Measurements from ENCODE around the gene NCOA6.

Gene NCOA6

DNA sequence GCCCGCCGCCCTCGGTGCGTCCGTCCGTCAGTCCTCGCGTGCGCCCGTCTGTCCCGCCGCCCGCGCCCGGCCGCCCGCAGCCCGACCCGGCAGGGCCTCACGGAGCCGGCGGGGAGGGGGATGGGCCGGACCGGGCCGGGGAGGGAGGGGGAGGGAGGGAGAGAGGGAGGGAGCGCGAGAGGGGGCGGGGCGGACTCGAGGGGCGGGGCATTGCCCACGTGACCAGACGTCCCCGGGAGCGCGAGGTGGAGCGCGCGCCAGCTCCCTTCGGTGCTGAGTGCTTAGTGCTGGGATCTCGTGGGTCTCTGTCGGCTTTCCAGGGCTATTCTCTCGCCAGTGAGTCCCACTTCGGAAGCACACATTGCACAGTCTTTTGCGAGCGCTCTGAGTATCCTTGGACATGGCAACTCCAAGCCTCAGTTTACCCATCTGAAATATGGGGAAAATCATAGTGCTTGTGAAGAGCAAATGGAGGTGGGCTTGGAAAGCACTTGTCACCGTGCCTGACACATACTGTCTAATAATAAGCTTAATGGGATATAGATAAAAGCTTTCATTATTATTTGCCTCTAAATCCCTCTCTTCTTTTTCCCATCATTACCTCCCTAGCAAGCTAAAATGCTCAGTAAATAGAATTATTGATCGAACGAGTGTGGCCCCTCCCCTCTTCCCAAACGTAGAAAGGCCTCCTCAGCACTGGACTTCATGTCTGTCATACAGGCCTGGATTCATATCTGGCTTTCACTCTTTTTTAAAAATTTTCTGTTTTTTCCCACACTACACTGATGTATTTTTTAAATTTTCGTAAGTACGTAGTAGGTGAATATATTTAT is at the start of gene NCOA6:
Gene NCOA6 (minus strand): TSS at position 122 of the 833 bp plus-strand sequence. CDS start 43,296 bp downstream, outside the sequence.
- DNase-seq: peak; percentile 37

DNA sequence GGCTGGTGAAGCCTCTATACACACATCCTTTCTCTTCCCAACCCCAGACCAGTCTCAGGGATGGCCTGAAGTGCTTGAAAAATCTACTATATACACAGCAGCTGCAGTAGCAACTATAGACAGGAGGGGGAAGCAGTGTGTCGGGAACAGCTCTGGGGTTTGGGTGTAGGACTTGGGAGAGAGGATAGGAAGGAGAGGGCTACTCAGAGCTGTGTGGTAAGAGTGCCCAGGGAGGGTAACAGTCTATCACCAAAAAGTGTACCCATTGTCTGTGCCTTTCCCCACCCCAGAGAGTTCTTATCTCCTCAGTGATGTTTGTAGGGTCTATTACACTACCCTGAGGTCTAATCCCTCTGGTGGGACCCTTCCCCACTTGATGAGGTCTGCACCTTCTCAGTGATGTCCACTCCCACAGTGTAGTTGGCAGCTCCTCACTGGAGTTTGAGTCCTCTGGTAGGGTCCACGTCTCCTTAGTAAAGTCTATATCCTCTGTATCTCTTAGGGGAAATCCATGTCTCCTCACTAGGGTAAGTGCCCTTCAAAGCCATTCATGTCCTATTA is 48.7 kb upstream of the NCOA6 start:
- peak; percentile 58 for DNase-seq

DNA sequence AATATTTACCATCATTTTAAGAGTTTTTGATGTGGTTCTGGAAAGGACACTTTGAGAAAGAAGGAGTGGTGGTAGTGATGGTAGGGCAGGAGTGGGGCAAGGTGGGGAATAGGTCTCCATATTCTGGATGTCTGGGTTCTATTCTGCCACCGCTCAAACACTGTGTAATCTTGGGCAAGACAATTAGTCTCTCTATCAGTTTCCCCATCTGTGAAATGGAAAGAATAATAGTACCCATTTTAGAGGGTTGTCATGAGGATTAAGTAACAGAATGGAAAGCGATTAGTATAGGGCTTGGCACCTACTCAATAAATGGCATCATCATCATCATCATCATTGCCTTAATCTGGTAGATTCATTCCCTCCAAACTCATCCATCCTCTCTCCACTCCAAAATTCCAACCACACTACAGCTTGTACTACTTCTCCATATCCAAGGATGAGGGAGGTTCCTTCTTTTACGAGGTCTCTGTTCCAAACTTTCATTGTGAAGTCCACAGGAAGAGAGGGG is 48.2 kb upstream of the NCOA6 start:
- no peak for DNase-seq

DNA sequence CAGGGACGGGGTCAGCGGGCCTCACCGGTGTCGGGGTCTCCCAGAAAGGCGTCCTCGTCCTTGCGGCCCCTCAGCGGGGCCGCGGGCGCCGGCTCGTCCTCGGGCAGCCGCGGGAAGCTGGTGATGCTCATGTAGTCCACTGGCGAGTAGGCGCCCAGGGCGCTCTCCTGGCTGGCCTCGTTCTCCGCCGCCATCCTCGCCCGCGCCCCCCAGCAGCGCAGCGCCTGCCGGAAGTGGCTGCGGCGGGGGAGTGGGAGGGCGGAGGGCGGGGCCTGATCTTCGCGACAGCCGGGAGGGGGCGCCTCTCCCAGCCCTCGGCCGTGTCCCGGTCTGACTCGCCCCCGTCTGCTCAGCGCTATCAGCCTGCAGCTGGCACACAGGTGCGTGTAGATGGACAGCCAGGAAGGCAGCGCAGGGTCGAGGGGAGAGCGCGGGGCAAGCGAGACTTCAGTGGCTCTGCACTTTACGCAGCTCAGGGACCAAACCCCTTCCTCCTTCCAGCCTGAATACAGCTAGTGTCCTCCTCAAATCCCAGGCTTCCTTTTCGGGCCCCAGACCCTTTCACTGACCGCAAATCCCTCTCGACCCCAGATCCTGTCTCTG is 47.3 kb upstream of the NCOA6 start, which contains the start of gene GGT7:
Gene GGT7 (minus strand): TSS at position 235 of the 603 bp plus-strand sequence. CDS start 41 bp downstream, at position 194.
- no peak for DNase-seq

- DNase-seq: no peak
Measured at GRCh38 chr20:34871966-34872621, 46.6 kb upstream of the NCOA6 start.

GRCh38 chr20:34871320-34871926 is 46.0 kb upstream of the NCOA6 start:
- no peak for DNase-seq

DNA sequence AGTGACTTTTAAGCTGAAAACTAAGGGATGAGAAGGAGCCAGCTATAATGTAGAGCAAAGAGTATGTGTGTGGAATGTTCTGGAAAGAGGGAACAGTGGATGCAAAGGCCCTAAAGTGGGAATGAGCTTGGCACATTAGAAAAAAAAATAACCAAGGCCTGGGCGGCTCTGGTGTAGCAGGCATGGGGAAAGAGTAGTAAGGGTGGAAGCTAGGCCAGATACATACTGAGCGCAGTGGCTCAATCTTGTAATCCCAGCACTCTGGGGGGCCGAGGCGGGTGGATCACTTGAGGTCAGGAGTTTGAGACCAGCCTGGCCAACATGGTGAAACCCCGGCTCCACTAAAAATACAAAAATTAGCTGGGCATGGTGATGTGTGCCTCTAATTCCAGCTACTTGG is 38.8 kb upstream of the NCOA6 start:
- DNase-seq: no peak

- no peak for DNase-seq
Measured at GRCh38 chr20:34863421-34863965, 38.0 kb upstream of the NCOA6 start.

DNA sequence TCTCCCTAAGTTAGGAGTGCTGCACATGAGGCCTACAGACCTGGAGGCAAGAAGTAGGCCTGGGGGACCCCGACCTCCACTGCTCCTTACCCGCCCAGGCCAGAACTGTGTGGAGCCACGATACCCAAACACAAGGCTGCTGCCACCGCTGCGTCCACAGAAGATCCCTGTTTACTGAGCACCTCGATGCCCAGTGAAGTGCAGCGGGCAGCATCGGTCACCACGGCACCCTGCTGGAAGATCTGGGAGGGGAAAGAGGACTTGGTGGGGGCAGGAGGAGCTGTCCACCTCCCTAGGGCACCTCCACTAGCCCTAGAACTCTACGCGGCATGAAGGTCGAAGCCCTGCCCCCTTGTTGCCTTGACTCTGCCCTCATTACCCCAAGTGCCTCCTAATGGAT is 37.3 kb upstream of the NCOA6 start:
- DNase-seq: no peak

DNA sequence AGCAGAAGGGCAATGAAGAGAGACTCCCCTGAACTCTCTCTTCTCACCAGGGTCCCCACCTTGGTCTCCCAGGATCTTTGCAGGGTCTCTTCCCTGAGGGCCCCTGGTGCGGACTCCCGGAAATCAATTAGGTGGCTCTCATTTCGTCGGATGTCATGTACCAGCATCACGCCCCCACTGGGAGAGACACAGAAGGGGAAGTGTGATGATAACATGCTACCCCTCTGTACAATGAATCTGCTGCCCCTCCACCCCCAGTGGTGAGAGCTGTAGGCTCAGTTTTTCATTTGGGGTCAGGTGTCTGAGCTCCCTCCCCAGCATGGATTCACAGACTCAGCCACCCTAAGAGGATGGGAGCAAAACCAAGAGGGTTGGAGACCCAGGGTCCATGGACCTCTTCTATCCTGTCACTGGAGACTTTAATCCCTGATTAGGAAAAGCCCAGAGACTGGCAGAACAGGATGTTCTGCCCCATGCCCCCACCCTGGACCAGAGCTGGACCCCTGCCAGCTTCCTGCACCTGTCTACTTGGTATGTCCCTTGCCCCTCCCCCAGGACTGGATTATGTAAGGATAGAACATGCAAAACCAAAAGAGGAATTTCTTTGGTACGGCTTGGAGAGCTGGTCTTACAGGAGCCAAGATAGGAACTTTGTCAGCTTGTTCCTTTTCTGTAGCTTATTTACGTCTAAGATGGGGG is 36.1 kb upstream of the NCOA6 start:
- no peak for DNase-seq

DNA sequence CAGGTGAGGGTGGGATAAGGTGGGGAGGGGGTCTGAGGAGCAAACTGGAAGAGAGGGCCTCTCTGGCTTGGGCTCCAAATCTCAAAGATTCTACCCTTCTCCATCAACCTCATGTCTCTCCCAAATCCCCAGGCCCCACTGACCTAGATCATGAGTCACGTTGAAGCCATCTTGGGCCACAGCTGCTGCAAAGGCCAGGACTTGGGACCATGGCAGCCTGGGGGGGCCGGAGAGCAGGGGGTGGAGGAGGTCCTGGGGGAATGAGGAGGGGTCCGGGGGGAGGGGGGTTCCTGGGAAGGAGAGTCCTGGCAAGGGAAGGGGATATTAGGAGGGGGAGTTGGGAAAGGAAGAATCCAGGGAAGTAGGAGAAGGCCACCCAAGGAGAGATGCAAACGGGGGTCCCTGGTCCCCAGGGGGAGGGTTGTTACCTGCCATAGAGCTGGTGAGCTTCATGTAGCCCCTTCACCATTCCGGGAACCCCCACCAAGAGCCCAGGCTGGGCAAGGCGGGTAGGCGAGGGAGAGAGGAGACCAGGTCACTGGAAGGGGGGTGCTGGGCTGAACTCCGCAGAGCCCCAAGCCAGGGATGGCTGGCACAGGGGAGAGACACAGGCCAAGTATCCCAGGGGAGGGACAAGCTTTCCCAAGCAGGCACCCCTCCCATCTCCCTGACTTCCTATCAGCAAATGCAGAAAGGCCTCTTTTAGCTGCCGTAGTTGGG is 34.5 kb upstream of the NCOA6 start:
- no peak for DNase-seq

DNA sequence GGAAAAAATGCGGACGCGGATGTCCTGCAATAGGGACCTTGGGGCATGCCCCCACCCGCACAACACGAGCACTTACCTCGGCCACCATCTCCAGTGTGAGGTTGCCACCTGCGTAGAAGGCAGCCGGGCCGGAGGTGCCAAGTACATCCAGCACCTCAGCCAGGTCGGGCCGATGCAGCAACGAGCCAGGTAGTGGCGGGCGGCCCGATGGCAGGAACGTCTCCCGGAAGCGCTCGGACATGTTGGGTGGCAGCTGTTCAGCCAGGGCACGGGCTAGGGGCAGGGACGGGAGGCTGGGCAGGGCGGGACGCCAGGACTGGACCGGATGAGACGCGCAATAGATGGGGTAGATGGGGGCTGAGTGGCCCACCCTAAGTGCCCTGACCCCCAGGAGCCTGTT is 33.9 kb upstream of the NCOA6 start:
- DNase-seq: no peak

GRCh38 chr20:34852298-34852697 is 26.8 kb upstream of the NCOA6 start:
- no peak for DNase-seq

GRCh38 chr20:34850969-34851368 is 25.5 kb upstream of the NCOA6 start:
- DNase-seq: no peak

DNA sequence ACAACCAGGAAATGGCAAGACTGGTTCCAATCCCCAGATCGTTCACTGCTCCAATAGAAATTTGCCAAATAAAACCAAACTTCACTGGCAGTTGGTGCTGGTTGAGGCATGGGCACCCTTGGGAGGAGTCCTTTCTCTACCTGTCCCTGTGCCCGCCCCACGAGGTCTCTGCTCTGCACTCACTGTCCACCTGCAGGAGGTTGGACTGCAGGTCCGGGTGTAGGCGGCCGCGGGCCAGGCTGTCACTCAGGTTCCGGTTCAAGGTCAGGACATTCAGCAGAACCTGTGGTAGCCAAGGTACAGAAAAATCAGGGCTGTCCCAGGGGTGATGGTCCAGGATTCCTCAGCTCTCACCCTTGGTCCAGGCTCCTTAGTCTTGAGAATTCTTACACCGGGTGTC is 24.3 kb upstream of the NCOA6 start:
- DNase-seq: no peak

DNA sequence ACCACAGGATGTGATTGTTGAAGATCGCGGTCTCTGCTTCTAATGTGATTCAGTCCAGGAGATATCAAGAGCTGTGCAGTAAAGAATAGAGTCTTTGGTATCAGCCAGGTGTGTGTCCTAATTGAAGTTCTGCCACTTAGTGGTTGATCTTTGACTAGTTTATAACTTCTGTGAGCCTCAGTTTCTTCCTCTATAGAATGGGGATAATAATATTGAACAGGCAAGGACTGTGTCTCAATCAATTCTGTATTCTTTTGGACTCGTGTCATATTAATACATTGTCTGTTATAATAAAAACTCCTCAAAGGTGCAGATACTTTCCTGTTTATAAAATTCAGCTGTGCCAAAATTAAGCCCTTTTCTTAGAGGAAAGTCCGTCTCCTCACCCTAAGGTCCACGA is 23.1 kb upstream of the NCOA6 start:
- no peak for DNase-seq

- DNase-seq: no peak
Measured at GRCh38 chr20:34843421-34843820, 18.0 kb upstream of the NCOA6 start.

GRCh38 chr20:34842143-34842542 is 16.7 kb upstream of the NCOA6 start:
- no peak for DNase-seq

GRCh38 chr20:34834459-34834893 is 9.0 kb upstream of the NCOA6 start:
- DNase-seq: peak; percentile 56

GRCh38 chr20:34831936-34832335 is 6.5 kb upstream of the NCOA6 start:
- DNase-seq: no peak

DNA sequence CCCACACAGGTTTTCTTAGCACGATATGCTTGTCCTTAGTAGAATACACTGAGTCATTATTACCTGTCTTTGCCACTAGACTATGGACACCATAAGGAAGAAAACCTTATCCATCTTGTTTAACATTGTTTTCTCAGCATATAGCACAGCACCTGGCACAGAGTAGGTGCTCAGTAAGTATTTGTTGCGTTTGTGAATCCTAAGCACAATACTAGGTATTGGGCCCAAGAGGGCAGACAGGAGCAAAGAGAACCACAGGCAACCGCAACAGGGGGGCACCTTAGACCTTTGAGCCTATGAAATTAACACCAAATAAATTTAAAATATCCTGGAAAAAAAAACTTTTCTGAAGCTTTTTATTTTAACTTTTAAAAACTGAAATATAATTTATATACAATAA is 3.7 kb upstream of the NCOA6 start:
- no peak for DNase-seq
